Colonic mucosa (tissue), 4 donors: ENCODE data around the gene APOO. TPM values are rescaled to one million over a fixed set of nuclear protein-coding genes. Genes with fewer than 3 reads are reported as not detected.

Experiments
- DNase-seq: peaks from one replicate; pipeline ENCODE4 v3.0.0-alpha.2; 2020
- H3K27ac ChIP-seq: fragments of 200-600 bp; one replicate; pipeline ENCODE4 v1.8.0; 2021
- H3K27me3 ChIP-seq: fragments of 200-600 bp; one replicate; pipeline ENCODE4 v1.8.0; 2021
- H3K36me3 ChIP-seq: fragments of 200-600 bp; one replicate; pipeline ENCODE4 v1.8.0; 2021
- H3K4me1 ChIP-seq: fragments of 200-600 bp; one replicate; pipeline ENCODE4 v1.8.0; 2021; ENCODE audit warnings: mild to moderate bottlenecking
- H3K4me3 ChIP-seq: fragments of 200-600 bp; one replicate; pipeline ENCODE4 v1.8.0; 2021
- H3K9ac ChIP-seq, 2 donors: one replicate each; pipeline ENCODE4 v1.7.0; 2013; ENCODE audit warnings: control low read depth in 2 of 2, low read depth in 2 of 2, low read length in 2 of 2
- H3K9me3 ChIP-seq: fragments of 200-600 bp; one replicate; pipeline ENCODE4 v1.8.0; 2021
- CTCF ChIP-seq: fragments of 200-600 bp; IDR thresholded peaks from one replicate; pipeline ENCODE4 v1.8.0; 2022; ENCODE audit warnings: antibody characterized with exemption, mild to moderate bottlenecking
- intact Hi-C: fragments of 100-400 bp; cut with DNase I; formaldehyde crosslinking; loops from one replicate; pipeline ENCODE4 v1.14.1; 2022
- total RNA-seq, 2 donors: library from RNA; stranded (reverse); fragmentation: NEBNext Ultra II Directional in 1 of 2; extraction: Animal tissue kit (Norgen Biotek cat#: 25700) in 1 of 2; gene quantifications; one replicate each; pipeline ENCODE4 v1.2.1, GENCODE V29; 2021
- donor health status: healthy.
- donor health status: DM: no; HTN: no; CAD: no.
- donor health status: DM: no; HTN: no; CAD: no.

The APOO gene
- 10 to 100 TPM; 36.3 to 38.9 TPM for total RNA-seq

GRCh38 chrX:23907498-23908218, at the start of gene APOO, which contains the start of gene CXorf58:
APOO (minus strand) TSS chrX:23907938; CDS start chrX:23907702, 236 bp downstream.
CXorf58 (plus strand) TSS chrX:23908006; CDS start chrX:23910303, 2,297 bp downstream.
- Histone ChIP-seq H3K9ac (peak within 1 kb of the TSS; percentile 66 to 79), H3K36me3 (no peaks in the 10 kb centered on the region), H3K4me3 (peak within 1 kb of the TSS; percentile 49), H3K9me3 (no peaks in the 10 kb centered on the region), H3K27ac (peak within 1 kb of the TSS; percentile 77), H3K4me1 (no peaks in the 10 kb centered on the region), H3K27me3 (no peaks in the 10 kb centered on the region)
- TF ChIP-seq CTCF, result peak; percentile 58
- DNase-seq, result peak; percentile 88
- intact Hi-C loops, result loop anchor here (5.0 kb wide), 1 partner anchor 145 kb away; the partner anchor contains the start of gene EIF2S3

- no peak overlapping the region for H3K27ac ChIP-seq
- H3K27me3 ChIP-seq, result no peaks in the 10 kb centered on the region
- intact Hi-C loops, result no loop called here
- H3K9ac ChIP-seq, result no peak overlapping the region
- TF ChIP-seq CTCF, result no peak
- no peaks in the 10 kb centered on the region for H3K4me1 ChIP-seq
- H3K4me3 ChIP-seq, result no peak overlapping the region
- H3K9me3 ChIP-seq, result no peaks in the 10 kb centered on the region
- no peaks in the 10 kb centered on the region for H3K36me3 ChIP-seq
- DNase-seq, result no peak
Measured at GRCh38 chrX:23954396-23954795, 46.7 kb upstream of the APOO start.

GRCh38 chrX:23953908-23954269, 46.2 kb upstream of the APOO start:
- H3K4me3 ChIP-seq, result no peak overlapping the region
- no peaks in the 10 kb centered on the region for H3K9me3 ChIP-seq
- intact Hi-C loops, result no loop called here
- no peaks in the 10 kb centered on the region for H3K4me1 ChIP-seq
- H3K36me3 ChIP-seq, result no peaks in the 10 kb centered on the region
- H3K27ac ChIP-seq, result no peak overlapping the region
- no peaks in the 10 kb centered on the region for H3K27me3 ChIP-seq
- DNase-seq, result no peak
- no peak for TF ChIP-seq CTCF
- no peak overlapping the region for H3K9ac ChIP-seq

- H3K4me1 ChIP-seq, result no peaks in the 10 kb centered on the region
- no peak overlapping the region for H3K9ac ChIP-seq
- no peak overlapping the region for H3K27ac ChIP-seq
- no peaks in the 10 kb centered on the region for H3K27me3 ChIP-seq
- H3K36me3 ChIP-seq, result no peaks in the 10 kb centered on the region
- H3K4me3 ChIP-seq, result no peak overlapping the region
- intact Hi-C loops, result no loop called here
- no peaks in the 10 kb centered on the region for H3K9me3 ChIP-seq
- TF ChIP-seq CTCF, result no peak
- no peak for DNase-seq
Measured at GRCh38 chrX:23952984-23953907, 45.5 kb upstream of the APOO start.

GRCh38 chrX:23952391-23952790, 44.7 kb upstream of the APOO start:
- intact Hi-C loops, result no loop called here
- H3K9ac ChIP-seq, result no peak overlapping the region
- TF ChIP-seq CTCF, result no peak
- H3K27me3 ChIP-seq, result no peaks in the 10 kb centered on the region
- no peak overlapping the region for H3K4me3 ChIP-seq
- H3K4me1 ChIP-seq, result no peaks in the 10 kb centered on the region
- H3K27ac ChIP-seq, result no peak overlapping the region
- no peaks in the 10 kb centered on the region for H3K9me3 ChIP-seq
- no peak for DNase-seq
- no peaks in the 10 kb centered on the region for H3K36me3 ChIP-seq
